HL-60 (cell line): Measurements from ENCODE around the gene PDE2A.

ENCODE experiments used
- CTCF ChIP-seq: IDR thresholded peaks from one replicate; pipeline ENCODE4 v1.5.1; 2011; ENCODE audit warnings: low read length, control low read depth, inconsistent platforms; ENCODE audit not compliant: insufficient read depth
- POLR2AphosphoS5 ChIP-seq: IDR thresholded peaks from 2 replicates; pipeline ENCODE4 v1.6.1; 2012; ENCODE audit warnings: low read depth
- REST ChIP-seq: IDR thresholded peaks from 2 replicates; pipeline ENCODE4 v1.6.1; 2012; ENCODE audit warnings: low read depth; ENCODE audit not compliant: insufficient replicate concordance

- TF ChIP-seq CTCF, result no peak
- TF ChIP-seq REST, result no peak
- no peak for TF ChIP-seq POLR2AphosphoS5
Observed at GRCh38 chr11:72575533-72576242, 98.5 kb downstream of the PDE2A start.
